GM20431 (cell line): ENCODE results near the gene IRF5.

Experiments used
- in situ Hi-C: fragments of 300-500 bp; cut with MseI, MboI; formaldehyde crosslinking; loops from one replicate; pipeline ENCODE4 v1.15.0; 2020; ENCODE audit warnings: low sequenced_read_pairs; ENCODE audit not compliant: unreplicated experiment

IRF5 gene

GRCh38 chr7:128918016-128918665 lies 19.6 kb upstream of the IRF5 start:
- in situ Hi-C loops: no loop called here

DNA sequence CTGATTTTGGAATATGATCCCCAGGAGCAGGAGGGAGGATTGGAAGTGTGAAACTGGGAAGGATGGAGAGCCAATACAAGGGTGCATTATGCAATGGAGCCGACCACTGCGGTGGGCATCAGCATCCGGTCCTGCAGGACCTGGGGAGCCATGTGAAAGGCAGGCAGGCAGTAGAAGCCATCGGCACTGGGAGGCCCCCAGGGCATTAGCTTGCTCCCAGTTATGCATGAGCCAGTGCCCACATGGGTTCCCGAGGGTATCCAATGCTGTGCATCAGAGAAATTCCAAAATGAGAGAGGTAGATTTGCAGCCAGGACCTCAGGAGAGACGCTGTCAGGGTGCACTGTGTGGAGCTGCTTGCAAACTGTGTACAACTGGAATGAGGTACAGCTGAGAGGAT lies 18.5 kb upstream of the IRF5 start:
- in situ Hi-C loops: no loop called here

GRCh38 chr7:128919881-128920799 lies 17.6 kb upstream of the IRF5 start:
- in situ Hi-C loops: no loop called here

GRCh38 chr7:128920913-128921582 lies 16.7 kb upstream of the IRF5 start:
- in situ Hi-C loops: no loop called here

DNA sequence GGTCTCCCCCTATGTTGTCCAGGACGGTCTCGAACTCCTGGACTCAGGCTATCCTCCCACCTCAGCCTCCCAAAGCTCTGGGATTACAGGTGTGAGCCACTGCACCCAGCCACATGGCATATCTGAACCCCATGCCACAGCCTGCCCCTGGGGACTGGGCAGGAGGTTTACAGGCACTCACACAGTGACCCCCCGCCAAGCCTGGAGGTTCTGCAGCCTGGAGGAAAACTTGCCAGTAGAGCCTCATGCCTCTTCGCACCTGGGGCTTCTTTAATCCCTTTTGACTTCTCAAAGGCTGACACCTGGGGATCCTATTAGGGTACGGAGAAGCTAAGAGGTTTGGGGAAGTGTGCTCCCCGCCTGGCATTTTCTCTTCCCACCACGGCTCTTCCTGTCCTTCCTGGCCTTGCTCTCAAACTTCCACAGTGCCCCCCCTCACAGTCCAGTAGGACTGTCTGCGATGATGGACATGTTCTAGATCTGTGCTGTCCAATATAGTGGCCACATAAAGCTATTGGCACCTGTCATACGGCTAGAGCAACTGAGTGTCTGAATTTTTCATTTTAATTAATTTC lies 15.8 kb upstream of the IRF5 start:
- in situ Hi-C loops: no loop called here

GRCh38 chr7:128922496-128923410 lies 15.0 kb upstream of the IRF5 start:
- in situ Hi-C loops: no loop called here

DNA sequence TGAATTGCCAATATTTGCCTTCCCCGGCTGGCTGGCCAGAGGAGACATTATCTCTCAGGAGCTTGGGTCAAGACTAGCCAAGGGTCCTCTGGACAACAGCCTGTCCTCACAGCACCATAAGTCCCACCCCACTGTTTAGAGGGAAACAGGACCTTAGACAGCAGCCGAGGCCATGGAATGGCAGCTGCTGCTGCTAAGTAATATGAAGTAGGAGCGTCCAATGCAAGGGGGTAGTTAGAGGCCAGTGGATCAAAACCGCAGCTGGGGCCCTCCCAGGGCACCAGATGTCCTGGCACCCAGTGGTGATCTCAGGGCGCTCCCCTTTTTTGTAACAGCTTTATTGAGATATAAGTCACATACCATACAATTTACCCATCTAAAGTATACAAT lies 14.3 kb upstream of the IRF5 start:
- in situ Hi-C loops: no loop called here

DNA sequence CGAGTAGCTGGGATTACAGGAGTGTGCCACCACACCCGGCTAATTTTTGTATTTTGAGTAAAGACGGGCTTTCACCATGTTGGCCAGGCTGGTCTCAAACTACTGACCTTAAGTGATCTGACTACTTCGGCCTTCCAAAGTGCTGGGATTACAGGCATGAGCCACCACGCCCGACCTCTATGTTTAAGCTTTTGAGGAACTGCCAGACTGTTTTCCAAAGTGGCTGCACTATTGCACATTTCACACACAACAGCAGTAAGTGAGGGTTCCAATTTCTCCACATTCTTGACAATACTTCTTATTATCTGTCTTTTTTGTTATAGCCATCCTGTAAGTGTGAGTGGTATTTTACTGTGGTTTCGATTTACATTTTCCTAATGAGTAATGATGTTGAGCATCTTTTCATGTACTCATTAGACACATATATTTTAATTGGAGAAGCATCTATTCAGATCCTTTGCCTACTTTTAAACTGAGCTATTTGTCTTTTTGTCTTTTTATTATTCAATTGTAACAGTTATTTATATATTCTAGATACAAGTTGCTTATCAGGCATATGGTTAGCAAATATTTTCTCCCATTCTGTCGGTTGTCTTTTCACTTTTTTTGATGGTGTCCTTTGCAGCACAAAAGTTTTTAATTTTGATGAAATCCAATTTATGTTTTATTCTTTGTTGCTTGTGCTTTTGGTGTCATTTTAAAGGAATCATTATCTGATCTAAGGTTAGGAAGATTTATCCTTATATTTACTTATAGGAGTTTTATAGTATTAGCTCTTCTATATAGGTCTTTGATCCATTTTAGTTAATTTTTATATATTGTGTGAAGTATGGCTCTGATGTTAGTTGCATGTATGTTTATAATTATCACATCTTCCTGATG lies 12.8 kb upstream of the IRF5 start:
- in situ Hi-C loops: no loop called here

- in situ Hi-C loops: no loop called here
Measured at GRCh38 chr7:128928159-128928813, 9.4 kb upstream of the IRF5 start.

GRCh38 chr7:128928882-128929788 lies 8.6 kb upstream of the IRF5 start:
- in situ Hi-C loops: no loop called here

GRCh38 chr7:128931190-128931798 lies 6.4 kb upstream of the IRF5 start:
- in situ Hi-C loops: no loop called here

DNA sequence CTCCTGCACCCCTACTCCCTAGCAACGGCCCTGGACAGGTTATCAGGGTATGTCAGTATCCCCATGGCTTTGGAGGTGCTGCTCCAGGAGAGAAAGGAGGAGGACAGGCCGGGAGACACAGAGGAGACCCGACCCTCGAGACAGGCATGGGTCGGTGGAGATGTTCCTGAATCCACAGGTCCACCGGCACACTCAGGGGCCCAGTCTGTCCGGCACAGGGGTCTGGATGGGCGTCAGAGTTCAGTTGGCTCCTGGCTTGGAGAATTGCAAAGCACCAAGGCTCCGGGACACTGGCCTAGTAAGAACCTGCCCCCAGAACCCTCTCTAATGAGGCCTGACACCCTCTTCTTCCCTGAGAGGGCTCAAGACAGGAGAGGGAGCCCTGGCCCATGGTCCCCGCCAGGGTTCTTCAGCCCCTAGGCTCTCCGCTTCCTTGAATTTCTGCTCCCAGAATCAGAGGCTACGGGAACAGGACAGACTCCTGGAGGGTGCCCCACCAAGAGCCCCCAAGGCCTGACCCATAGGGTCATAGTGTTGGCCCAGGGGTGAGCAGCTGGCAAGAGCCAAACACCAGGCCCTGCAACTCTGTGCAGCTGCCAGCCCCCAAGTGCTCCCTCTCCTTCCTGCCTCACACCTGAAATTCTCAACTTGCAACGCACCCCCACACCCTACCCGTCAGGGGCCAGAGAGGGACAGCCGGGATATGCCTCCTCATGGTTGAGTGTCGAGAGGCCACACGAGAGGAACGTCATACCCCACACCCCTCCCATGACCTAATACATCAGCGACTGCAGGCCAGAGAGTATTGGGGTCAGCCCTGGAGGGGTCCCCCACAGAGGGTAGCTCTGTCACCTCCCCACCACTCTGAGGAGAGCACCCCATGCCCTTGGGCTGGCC lies 5.5 kb upstream of the IRF5 start:
- in situ Hi-C loops: no loop called here

DNA sequence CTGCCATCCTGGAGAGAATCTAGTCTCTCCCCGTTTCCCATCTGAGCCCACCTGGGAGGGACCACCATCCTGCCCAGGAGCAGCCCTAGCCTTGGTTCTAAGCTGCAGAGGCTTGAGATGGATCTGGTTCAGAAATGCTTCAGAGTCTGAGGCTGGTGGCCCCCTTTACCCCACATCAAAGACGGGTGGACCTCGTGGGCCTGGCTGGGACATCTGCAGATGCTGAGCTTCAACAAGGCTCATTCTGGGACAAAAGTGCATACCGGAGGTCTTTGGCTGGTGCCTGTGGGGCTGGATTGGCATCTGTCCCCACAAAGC lies 4.9 kb upstream of the IRF5 start:
- in situ Hi-C loops: no loop called here

DNA sequence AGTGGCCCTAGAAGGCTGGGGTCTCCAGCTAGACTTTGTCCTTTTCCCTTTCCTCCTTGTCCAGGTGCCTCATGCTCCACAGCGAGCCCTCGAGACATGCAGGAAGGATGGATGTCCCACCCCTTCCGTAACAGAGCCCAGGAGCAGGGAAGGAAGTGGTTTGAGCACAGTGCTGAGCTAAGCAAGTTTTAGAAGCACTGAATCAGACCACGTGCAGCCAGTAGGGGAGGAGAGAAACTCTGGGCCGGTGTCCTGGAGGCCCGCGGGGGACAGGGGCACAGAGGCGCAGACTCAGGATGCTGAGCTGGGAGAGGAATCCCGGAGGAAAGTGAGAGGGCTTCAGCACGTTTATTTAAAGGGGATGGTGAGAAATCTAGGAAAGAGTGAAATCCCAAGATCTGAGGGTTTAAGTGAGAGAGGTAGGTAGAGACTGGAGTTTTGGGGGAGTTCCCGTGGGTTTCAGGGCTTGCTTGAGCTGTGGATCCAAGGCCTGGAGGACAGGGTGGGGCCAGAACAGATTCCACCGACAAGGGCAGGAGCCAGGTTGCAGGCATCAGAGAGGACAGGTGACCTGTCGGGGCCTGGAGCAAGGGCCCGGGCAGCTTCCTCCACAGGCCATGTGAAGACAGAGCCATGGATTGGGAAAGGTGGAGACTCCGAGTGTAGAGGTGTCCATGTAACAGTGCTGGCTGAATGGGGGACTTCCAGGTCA lies 4.4 kb upstream of the IRF5 start:
- in situ Hi-C loops: no loop called here
